Measurements from ENCODE around the gene SKIC3. TPM values are rescaled to one million over a fixed set of nuclear protein-coding genes. Genes with fewer than 3 reads are reported as not detected.

SKIC3 gene
- polyA plus RNA-seq, 1 of the 3 experiments (the other 2 are of a cell fraction): 27.4 TPM

DNA sequence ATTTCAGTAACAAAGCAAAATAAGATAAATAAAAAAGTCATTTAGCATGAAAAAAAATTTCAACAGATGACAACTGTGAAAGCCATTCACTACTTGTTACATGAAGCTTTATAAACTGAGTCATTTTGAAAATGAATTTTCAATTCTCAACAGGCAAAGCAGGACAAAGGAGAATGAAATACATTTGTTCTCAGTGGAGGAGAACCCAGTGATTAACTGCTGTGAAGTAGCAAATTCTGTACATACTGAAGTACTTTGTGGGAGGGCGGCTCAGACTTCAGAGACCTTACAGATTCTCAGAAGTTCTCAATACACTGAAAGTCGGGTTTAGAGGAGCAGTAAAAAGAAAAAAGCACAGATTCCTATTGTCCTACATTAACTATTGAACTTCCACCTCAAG, 21.7 kb downstream of the SKIC3 start:
- TF ChIP-seq EP300 (IDR thresholded peaks at IDR 0.05; ENCODE audit: borderline replicate concordance in 1 of 2, low read depth in 1 of 2, low read length in 1 of 2) (no peak), SMC3 (IDR thresholded peaks at IDR 0.05; ENCODE audit: low read depth, low read length) (no peak), POLR2AphosphoS5 (IDR thresholded peaks at IDR 0.05; ENCODE audit: low read depth, low read length) (no peak), IRF3 (IDR thresholded peaks at IDR 0.05; ENCODE audit: low read depth, low read length) (no peak), ELF1 (IDR thresholded peaks at IDR 0.05) (no peak), RFX5 (IDR thresholded peaks at IDR 0.05; ENCODE audit: low read length) (no peak), CHD2 (IDR thresholded peaks at IDR 0.05; ENCODE audit: low read length, partially characterized antibody) (no peak), NFIC (IDR thresholded peaks at IDR 0.05; ENCODE audit: borderline replicate concordance) (no peak), FOXJ3 (CRISPR knock-in tag; IDR thresholded peaks at IDR 0.05) (no peak), TAF1 (IDR thresholded peaks at IDR 0.05; ENCODE audit: borderline replicate concordance, low read depth, low read length) (no peak), FOXM1 (IDR thresholded peaks at IDR 0.05; ENCODE audit: low read depth) (no peak), MEF2A (IDR thresholded peaks at IDR 0.05; ENCODE audit: borderline replicate concordance, low read depth) (no peak), RCOR1 (IDR thresholded peaks at IDR 0.05; ENCODE audit: low read length) (no peak), SIN3A (IDR thresholded peaks at IDR 0.05; ENCODE audit: borderline replicate concordance, low read depth, low read length) (no peak), RXRA (IDR thresholded peaks at IDR 0.05; ENCODE audit: borderline replicate concordance, low read depth) (no peak), TCF12 (IDR thresholded peaks at IDR 0.05) (no peak), RAD21 (IDR thresholded peaks at IDR 0.05; ENCODE audit: low read length) (no peak)
- TF ChIP-seq, protein P1, sequence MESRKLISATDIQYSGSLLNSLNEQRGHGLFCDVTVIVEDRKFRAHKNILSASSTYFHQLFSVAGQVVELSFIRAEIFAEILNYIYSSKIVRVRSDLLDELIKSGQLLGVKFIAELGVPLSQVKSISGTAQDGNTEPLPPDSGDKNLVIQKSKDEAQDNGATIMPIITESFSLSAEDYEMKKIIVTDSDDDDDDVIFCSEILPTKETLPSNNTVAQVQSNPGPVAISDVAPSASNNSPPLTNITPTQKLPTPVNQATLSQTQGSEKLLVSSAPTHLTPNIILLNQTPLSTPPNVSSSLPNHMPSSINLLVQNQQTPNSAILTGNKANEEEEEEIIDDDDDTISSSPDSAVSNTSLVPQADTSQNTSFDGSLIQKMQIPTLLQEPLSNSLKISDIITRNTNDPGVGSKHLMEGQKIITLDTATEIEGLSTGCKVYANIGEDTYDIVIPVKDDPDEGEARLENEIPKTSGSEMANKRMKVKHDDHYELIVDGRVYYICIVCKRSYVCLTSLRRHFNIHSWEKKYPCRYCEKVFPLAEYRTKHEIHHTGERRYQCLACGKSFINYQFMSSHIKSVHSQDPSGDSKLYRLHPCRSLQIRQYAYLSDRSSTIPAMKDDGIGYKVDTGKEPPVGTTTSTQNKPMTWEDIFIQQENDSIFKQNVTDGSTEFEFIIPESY (IDR thresholded peaks at IDR 0.05; ENCODE audit: borderline replicate concordance, low read depth): no peak
- TF ChIP-seq, protein P2, sequence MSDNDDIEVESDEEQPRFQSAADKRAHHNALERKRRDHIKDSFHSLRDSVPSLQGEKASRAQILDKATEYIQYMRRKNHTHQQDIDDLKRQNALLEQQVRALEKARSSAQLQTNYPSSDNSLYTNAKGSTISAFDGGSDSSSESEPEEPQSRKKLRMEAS (IDR thresholded peaks at IDR 0.05; ENCODE audit: low read depth): no peak
- CTCF ChIA-PET: interaction anchor here (1.1 kb wide), 1 partner anchor 12 kb away, joined by 4 read pairs; no protein-coding TSS in a partner anchor
- H3K79me2 ChIP-seq (ENCODE audit: insufficient read depth): peaks cover 11% of the 10 kb centered on the region; the same call in 1 of the 2 replicates
- 92% methylated on average over 2 of the region's 2 CpGs for WGBS (ENCODE audit: low lambda C conversion rate)
- H3K4me2 ChIP-seq: no peak overlapping the region
- no peaks in the 10 kb centered on the region for H3K27me3 ChIP-seq (ENCODE audit: insufficient read depth)
- peaks cover 44 to 84% of the 10 kb centered on the region in 2 experiments for H3K36me3 ChIP-seq (replicated peaks in 1 of 2; ENCODE audit: control insufficient read depth in 1 of 2, insufficient read depth in 2 of 2, low read length in 1 of 2)
- peaks cover 8% of the 10 kb centered on the region for H3F3A ChIP-seq (replicated peaks; ENCODE audit: insufficient read depth)
- no peak overlapping the region for H3K27ac ChIP-seq (ENCODE audit: low read depth in 2 of 2, low read length in 1 of 2)
- H3K4me3 ChIP-seq (ENCODE audit: low read depth in 2 of 2, low read length in 1 of 2): no peak overlapping the region
- no peak overlapping the region for H3K9ac ChIP-seq
- H3K9me3 ChIP-seq: no peaks in the 10 kb centered on the region
- no peaks in the 10 kb centered on the region for H3K9me2 ChIP-seq
- H4K20me1 ChIP-seq (ENCODE audit: insufficient read depth): no peaks in the 10 kb centered on the region
- no peak overlapping the region for H2AFZ ChIP-seq (ENCODE audit: low read depth)
- H3K4me1 ChIP-seq (ENCODE audit: control insufficient read depth in 1 of 2, insufficient read depth in 2 of 2, low read depth in 1 of 2, low read length in 1 of 2): peaks cover 0 to 8% of the 10 kb centered on the region in 2 experiments; a peak in 2 of 4 replicates
- POLR2A ChIA-PET: no interaction called here
- no peak for DNase-seq
